ENCODE measurements around the gene BMP7. TPM values are rescaled to one million over a fixed set of nuclear protein-coding genes. Genes with fewer than 3 reads are reported as not detected.

The BMP7 gene
- total and polyA plus RNA-seq, 2 of the 8 experiments (the other 6 are each of a cell fraction or from before 2014, with no cell fraction given) = 9.2 to 14.7 TPM

GRCh38 chr20:57202309-57202708 is 64.1 kb downstream of the BMP7 start:
- no peak overlapping the region for H3K4me3 ChIP-seq (ENCODE audit: extremely low read depth in 1 of 4, insufficient read depth in 2 of 4, low read depth in 3 of 4, low read length in 4 of 4)
- H3K9me3 ChIP-seq (ENCODE audit: insufficient read depth in 2 of 2, low read depth in 1 of 2, low read length in 1 of 2) = no peaks in the 10 kb centered on the region
- POLR2A ChIA-PET (ENCODE audit: partially characterized antibody) = no interaction called here
- peaks cover 0 to 2% (median 0%) of the 10 kb centered on the region in 4 experiments; a peak in 1 of 7 replicates for H3K27me3 ChIP-seq (replicated peaks in 1 of 4; ENCODE audit: control insufficient read depth in 3 of 4, extremely low read depth in 1 of 4, insufficient read depth in 3 of 4, low read length in 3 of 4)
- WGBS, 2 experiments (ENCODE audit: extremely low coverage in 1 of 2, insufficient coverage in 1 of 2, insufficient read length in 1 of 2, insufficient replicate concordance in 2 of 2, low coverage in 1 of 2, low lambda C conversion rate in 2 of 2, missing lambda C conversion rate in 1 of 2) = 95% methylated on average over 12 of the region's 14 CpGs; no CpG with 5 or more reads in 1 of the 2 experiments
- no peak overlapping the region for H2BK120ac ChIP-seq (replicated peaks; ENCODE audit: low read depth, low read length)
- H2BK20ac ChIP-seq (ENCODE audit: low read length) = no peak overlapping the region
- H3K36me3 ChIP-seq (ENCODE audit: control insufficient read depth in 2 of 4, insufficient read depth in 4 of 4, low read length in 3 of 4) = no peaks in the 10 kb centered on the region; a peak in 1 of 8 replicates
- no peaks in the 10 kb centered on the region for H3K79me2 ChIP-seq (ENCODE audit: control insufficient read depth in 1 of 2, insufficient read depth in 2 of 2, low read length in 2 of 2)
- H4K5ac ChIP-seq (ENCODE audit: insufficient read length, low read depth, low read length) = no peak overlapping the region
- H3K14ac ChIP-seq (ENCODE audit: insufficient read length) = no peak overlapping the region
- FAIRE-seq (no peak), DNase-seq (ENCODE audit: low read depth in 1 of 2, low spot score in 2 of 2) (no peak)
- no peak overlapping the region for H4K91ac ChIP-seq (replicated peaks; ENCODE audit: insufficient read length, low read length)
- CTCF ChIA-PET (ENCODE audit: partially characterized antibody) = no interaction called here
- H2AK5ac ChIP-seq (ENCODE audit: low read depth, low read length) = no peak overlapping the region
- H3K4ac ChIP-seq (replicated peaks; ENCODE audit: insufficient read length, low read depth, low read length) = no peak overlapping the region
- no peak overlapping the region for H2AFZ ChIP-seq (ENCODE audit: low read length)
- H3K18ac ChIP-seq (ENCODE audit: extremely low read depth, low read length) = no peak overlapping the region
- H3K56ac ChIP-seq (replicated peaks; ENCODE audit: insufficient read length, low read depth, low read length) = no peak overlapping the region
- no peak overlapping the region for H3K9ac ChIP-seq (replicated peaks in 1 of 4; ENCODE audit: extremely low read depth in 1 of 4, low read depth in 3 of 4, low read length in 3 of 4)
- H3K23me2 ChIP-seq (ENCODE audit: low read depth, low read length) = peaks cover 4% of the 10 kb centered on the region; the same call in 1 of the 2 replicates
- no peaks in the 10 kb centered on the region for H4K20me1 ChIP-seq (replicated peaks in 1 of 2; ENCODE audit: control insufficient read depth in 1 of 2, insufficient read depth in 2 of 2, low read length in 2 of 2)
- 0 out of 2 replicates have a peak overlapping the region, but pooled peaks have one; percentile 10 for H2BK5ac ChIP-seq (ENCODE audit: low read depth, low read length)
- no peak overlapping the region for H2BK15ac ChIP-seq (ENCODE audit: low read length)
- H3K4me1 ChIP-seq (replicated peaks in 1 of 4; ENCODE audit: control insufficient read depth in 3 of 4, insufficient read depth in 4 of 4, low read length in 3 of 4) = peaks cover 0 to 20% (median 12%) of the 10 kb centered on the region in 4 experiments; a peak in 6 of 7 replicates
- no peak overlapping the region for H3K23ac ChIP-seq (ENCODE audit: insufficient read length)
- H3K27ac ChIP-seq (ENCODE audit: low read depth, low read length) = no peak overlapping the region
- H4K8ac ChIP-seq (ENCODE audit: extremely low read depth, insufficient read depth, low read length) = no peak overlapping the region
- H3K4me2 ChIP-seq (ENCODE audit: insufficient read depth in 1 of 2, low read depth in 2 of 2, low read length in 2 of 2) = no peak overlapping the region
- no peak overlapping the region for H2BK12ac ChIP-seq (ENCODE audit: low read depth, low read length)
- H3K79me1 ChIP-seq (ENCODE audit: low read depth, low read length) = no peaks in the 10 kb centered on the region
- TF ChIP-seq POU5F1 (IDR thresholded peaks at IDR 0.05; ENCODE audit: low read depth, low read length) (no peak), RXRA (IDR thresholded peaks at IDR 0.05; ENCODE audit: insufficient read depth, low read depth, low read length) (no peak), USF2 (IDR thresholded peaks at IDR 0.05; ENCODE audit: low read length) (no peak), TEAD4 (IDR thresholded peaks at IDR 0.05; ENCODE audit: low read depth, low read length) (no peak), JUN (IDR thresholded peaks at IDR 0.05; ENCODE audit: low read depth, low read length) (no peak), CBX5 (IDR thresholded peaks at IDR 0.05; ENCODE audit: low read depth, low read length) (no peak), ATF2 (IDR thresholded peaks at IDR 0.05; ENCODE audit: low read length) (no peak), BACH1 (IDR thresholded peaks at IDR 0.05; ENCODE audit: low read length) (no peak), SRF (IDR thresholded peaks at IDR 0.05; ENCODE audit: low read depth, low read length) (no peak), KDM1A (IDR thresholded peaks at IDR 0.05; ENCODE audit: borderline replicate concordance, low read length) (no peak), TAF1 (IDR thresholded peaks at IDR 0.05; ENCODE audit: low read depth, low read length) (no peak), FOSL1 (IDR thresholded peaks at IDR 0.05; ENCODE audit: insufficient read depth, low read depth, low read length) (no peak)

Data from H1 (cell line).